NCI-H1105 treated with DMSO at 0.1 percent for 48 hours (cell line): ENCODE measurements around the gene CXCL10.

Experiments
- DNase-seq: peaks from one replicate; lab custom pipeline; 2025; lab: John Stamatoyannopoulos, UW

Gene CXCL10

DNA sequence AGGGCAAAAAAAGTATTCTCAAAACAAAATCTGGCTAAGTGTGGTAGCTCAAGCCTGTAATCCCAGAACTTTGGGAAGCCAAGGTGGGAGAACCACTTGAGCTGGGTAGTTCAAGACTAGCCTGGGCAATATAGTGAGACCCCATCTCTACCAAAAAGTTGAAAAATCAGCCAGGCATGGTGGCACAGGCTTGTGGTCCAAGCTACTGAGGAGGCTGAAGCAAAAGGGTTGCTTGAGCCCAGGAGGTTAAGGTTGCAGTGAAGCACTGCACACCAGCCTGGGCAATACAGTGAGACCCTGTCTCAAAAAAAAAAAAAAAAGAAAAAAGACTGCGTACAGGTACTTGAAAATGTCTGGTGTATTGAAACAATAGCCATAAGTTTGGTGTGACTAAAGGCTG, 30.8 kb downstream of the CXCL10 start:
- DNase-seq = no peak

- no peak for DNase-seq
Measured at GRCh38 chr4:75989846-75990528, 33.3 kb downstream of the CXCL10 start.

DNA sequence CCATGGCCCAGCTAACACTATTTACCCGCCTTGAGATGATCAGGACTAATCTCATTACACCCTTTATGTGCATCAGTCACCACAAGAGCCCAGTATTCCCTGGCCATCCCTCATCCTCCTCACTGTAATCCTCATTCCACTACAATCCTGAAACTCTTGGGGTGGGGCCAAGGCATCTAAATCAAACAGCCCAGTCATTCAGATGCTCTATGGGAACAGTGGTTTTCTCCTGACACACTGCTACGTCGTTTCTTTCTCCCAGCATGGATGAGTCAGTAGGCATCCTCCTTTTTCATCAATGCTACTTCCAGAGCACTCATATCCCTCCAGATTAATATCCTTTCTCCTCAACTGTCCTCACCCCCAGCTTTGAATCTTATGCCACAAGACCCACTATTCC, 38.2 kb downstream of the CXCL10 start:
- DNase-seq = no peak

DNA sequence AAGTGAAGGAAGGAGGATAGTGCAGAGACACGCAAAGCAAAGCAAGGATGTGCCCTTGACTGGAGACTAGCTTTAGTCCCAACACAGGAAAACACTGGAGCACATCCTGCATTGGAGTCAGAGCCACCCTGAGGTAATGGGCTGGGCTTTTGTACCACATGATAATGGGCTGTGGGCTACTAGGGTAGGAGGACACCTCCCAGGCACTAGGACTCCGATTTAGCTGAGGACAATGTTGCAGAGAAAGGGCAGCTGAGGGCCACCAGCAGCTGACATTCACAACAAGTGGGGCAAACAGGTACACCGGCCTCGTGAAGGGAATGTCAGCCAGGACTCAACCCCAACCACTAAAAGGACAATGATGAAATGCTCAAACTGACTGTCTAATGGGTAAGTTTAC, 42.7 kb downstream of the CXCL10 start:
- no peak for DNase-seq

DNA sequence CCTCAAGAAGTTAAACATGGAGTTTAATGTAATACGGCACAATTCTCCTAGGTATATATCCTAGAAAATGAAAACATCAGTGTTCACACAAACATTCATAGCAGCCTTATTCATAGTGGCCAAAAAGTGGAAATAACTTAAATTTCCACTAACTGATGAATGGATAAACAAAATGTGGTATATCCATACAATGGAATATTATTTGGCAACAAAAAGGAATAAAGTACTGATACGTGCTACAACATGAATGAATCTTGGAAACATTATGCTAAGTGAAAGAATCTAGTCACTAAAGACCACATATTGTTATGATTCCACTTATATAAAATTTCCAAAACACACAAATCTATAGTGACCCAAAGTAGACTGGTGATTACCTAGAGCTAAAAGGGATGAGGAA, 47.1 kb downstream of the CXCL10 start:
- no peak for DNase-seq

- no peak for DNase-seq
Measured at GRCh38 chr4:75973766-75974165, 49.5 kb downstream of the CXCL10 start.
